ENCODE data around the gene FOXO6.
A peak's percentile ranks its signal among the peaks of the same experiment; 100 is the strongest.

Gene FOXO6

DNA sequence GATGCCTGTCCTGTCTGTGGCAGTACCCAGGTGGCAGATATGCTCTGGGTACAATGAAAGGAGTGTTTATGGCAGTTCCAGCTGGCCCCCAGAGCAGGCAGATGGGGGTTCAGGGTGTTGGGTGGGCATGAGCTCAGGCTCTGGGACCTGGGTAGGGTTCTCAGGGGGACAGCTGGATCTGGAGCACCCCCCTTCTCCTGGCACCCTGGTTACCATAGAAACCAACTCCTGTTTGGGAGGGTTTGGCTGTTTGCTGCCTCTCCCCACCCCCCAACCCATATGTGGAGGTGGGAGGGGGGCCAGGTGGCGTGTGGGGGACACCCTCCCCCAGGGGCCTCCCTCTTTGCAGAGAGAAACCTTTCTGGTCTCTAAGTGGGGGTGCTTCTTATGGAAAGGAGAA lies 7.1 kb downstream of the FOXO6 start:
- DNase-seq: no peak

DNA sequence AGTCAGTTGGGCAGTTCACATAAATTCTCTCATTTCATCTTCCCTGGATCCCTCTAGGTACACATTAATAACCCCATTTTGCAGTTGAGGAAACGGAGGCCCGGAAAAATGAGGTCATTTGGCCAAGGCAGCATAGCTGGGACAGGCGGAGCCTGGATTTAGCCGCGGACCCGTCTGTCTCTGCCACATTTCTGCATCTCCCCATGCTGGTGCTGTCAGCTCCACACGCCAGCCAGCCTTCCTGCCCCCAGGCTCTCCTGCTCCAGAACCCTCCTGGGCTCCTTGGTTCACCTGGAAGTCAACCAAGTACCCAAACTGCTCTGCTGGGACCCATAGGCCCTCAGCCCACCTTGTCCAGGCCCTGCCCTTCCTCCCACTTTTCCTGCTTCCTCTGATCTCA lies 7.6 kb downstream of the FOXO6 start:
- no peak for DNase-seq

DNA sequence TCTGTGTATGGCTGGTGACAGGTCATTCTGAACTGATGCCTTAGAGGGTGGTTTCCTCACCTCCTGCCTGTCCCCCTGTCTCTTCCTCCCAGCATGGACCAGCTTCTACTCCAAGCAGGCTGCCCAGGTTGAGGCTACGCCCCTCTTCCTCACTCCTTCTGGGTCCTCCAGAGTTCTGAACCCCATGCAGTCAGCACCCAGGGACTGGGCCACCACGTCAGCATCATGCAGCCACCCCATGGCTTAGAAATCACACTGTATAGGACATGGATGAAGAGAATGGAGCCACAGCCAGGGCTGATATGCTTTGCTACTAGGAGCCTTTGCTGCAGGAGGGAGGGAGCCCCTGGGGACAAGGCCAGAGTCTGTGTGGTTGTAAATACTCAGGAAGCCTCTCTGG lies 8.3 kb downstream of the FOXO6 start:
- no peak for DNase-seq

DNA sequence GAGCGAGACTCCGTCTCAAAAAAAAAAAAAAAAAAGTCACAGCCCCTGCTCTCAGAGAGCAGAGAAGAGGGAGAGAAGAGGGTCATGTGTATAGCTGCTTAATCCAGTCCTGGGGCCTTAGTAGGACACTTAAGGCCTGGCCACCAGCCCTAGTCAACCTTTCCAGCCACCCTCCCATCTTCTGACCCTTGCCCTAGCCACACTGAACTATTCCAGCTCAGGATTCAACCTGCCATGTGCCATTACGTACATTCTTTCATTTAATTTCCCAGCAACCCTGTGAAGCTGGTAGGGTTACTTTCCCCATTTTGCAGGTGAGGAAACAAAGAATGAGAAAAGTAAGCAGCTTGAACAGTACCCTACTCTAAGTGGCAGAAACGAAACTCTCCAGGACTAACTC lies 9.0 kb downstream of the FOXO6 start:
- no peak for DNase-seq

DNA sequence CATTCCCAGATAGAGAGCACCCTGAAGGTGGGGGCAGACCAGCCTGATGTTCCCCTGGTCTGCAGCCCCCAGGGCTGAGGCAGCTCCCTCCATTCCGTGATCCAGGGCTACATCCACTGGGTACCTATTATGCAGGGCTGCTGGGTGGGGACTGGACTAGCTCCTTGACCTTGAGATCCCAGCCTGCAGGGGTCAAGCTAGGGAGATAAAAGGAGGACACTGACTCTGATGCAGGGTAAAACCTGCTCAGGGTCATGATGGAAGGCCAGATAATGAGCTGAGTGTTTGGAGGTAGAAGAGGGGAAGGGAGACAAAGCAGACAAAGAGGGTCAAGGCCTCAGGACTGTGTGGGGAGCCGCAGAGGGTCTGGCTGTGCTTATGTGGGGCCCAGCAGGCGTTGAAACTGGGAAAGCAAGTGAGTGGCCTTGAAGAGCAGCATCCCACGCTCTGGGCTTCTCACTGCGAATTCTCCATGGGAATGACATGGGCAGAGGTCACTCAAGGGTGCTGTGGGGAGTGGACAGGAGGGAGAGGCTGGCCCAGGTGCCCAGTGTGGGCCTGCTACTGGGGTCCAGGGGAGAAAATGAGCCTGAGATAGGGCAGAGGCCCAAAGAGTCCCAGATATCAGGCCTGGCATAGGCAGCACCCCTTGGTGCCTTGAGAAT lies 9.7 kb downstream of the FOXO6 start:
- no peak for DNase-seq

DNA sequence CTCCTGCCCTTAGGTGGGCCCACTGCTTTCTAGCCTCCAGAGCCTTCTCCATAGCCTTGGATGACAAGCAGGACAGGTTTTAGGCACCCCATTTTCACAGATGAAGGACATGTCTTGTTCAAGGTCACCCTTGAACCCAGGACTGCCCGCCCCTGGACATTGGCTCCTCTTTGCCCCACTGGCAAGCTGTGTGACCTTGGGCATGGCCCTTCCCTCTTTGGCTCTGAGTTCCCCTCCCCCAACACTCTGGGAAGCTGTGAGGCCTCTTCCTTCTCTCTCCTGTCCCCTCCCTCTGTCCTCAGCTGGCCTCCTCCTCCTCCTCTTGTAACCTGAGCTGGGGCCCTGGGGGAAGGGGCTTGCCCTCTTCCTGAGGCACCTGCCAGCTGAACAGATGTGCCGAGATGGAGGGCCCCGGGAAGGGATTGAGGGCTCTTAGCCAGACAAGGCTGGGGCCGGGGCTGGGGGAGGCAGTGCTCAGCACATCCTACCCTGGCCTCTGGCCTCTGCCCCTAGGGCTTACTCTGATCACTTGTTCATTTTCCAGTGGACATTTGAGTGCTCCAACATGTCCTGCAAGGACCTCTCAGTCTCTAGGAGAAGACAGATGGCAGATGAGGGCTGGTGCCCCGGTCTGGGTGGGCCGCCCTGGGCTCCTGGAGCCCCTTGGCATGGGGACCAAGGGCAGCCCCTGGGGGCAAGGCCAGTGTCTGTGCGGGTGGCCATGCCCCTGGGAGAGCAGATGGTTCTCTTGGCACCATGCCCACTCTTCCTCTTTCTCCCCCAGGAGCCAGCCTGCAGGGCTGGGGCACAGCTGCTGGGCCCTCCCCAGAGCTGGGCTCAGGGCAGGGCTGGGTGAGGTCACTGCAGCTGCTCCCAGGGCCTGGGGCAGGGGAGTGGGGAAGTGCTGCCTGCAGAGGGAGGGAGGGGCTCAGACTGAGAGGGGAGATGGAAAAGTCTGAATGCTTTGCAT lies 10.7 kb downstream of the FOXO6 start:
- peak; percentile 82 for DNase-seq

DNA sequence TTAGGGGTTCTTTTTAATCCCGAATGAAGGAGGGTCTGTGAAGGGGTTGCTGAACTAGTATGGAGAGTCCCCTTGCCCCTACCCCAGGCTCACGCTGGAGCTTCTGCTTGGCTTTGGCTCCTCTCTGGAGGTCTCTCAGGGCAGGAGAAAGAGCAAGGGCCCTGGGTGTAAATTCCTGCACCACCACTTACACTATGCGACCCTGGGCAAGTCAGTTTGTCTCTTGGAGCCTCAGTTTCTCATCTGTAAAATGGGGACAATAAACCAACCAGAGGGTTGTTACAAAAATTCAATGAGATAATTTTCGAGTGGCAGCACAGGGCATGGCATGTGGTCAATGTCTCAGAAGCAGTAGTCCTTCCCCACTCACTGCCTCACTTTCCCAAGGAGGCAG lies 11.4 kb downstream of the FOXO6 start:
- no peak for DNase-seq

DNA sequence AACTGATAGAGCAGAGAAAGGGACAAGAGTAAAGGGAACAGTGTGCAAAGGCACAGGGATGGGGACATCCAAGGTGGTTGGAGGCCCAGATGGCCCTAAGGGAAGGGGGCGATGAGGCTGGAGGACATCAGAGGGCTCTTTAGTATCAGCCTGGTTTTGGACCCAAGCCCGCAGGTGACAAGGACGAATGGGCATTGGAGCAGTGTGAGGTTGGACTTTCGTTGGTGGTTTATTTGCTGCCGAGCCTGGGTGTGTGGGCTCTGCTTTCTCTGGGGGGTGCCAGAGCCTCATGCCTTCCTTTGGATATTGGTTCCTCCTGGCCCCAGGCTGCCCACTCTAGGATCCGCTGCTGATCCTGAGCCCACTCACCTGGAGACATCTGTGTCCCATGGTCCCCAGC lies 12.1 kb downstream of the FOXO6 start:
- no peak for DNase-seq

DNA sequence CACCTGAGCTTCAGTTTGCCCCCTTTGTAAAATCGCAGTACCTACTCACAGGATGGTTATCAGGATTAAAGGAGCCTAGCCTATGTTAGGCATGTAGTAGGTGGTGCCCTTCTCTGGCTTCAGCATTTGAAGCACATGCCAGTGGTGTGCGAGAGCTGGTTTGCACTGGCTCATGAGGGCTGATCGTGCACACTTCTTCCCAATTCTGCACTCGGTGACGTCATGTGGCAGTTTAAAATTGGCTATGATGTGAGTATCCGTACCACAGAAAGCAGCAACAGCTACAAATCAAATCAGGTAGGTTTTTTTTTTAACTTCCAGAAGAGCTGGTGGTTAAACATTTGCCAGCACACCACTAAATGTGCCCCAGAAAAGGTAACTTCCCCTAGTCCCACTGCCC lies 13.5 kb downstream of the FOXO6 start:
- DNase-seq: no peak

DNA sequence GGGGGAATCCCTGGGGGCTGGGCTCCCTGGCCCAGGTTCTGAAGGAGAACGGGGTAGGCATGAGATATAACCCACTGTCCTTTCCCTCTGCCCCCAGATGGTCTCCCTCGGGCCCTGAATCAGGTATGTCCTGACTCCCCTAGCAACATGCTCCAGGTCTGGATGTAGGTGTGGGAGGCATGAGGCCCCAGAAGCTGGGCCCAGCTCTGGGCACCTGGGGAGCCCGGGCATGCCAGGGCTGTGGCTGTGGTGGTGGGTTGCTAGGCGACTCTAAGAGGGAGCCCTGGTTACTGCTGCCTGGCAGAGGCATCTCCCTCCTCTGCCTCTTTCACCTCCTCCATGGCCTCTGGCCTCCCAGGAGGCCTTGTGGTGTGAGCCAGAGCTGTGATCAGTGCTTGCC lies 16.2 kb downstream of the FOXO6 start:
- no peak for DNase-seq

DNA sequence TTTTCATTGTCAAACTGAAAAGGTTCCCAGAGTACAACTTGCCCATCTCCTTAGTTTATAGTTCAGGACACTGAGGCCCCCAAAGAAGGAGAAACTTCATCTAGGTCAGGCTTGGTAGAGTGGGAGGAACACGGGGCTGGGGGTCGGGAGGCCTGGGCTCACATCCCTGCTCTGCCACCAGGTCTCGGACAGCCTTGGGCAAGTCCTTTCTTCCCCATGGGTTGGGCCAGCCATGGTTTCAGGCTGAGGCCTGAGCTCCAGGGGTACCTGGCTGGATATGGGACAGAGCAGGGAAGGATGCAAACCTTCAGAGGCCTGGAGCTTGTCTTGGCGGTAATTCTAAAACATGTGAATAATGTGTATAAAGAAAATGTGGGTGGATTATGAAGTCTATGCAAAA lies 17.0 kb downstream of the FOXO6 start:
- no peak for DNase-seq

DNA sequence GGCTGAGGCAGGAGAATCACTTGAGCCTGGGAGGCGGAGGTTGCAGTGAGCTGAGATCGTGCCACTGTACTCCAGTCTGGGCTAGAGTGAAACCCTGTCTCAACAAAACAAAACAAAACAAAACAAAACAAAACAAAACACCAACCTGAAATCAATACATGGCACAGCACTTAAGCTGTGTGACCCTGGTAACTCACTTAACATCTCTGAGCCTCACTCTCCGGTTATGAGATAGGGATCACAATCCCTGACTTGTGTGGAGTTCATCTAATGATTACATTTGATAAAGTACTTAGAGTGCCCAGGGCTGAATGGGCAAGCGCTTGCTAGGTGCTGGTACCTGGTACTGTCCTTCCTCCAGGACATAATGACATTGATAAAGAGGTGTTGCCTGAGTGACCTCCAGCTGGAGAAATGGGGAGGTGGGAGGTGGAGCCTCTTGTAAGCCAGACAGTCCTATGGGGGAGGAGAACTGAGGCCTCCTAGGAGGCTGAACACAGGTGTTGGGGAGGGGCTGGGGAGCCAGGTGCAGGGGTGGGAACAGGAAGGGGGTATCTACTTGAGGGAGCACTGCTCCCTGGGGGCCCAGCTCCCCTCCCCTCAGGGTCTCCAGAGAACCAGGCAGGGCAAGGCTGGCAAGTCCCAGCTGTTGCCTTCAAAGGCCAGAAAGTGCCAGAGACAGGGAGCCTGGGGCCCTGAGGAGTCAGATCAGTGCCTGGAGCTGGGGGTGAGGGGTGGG lies 17.9 kb downstream of the FOXO6 start:
- DNase-seq: no peak

DNA sequence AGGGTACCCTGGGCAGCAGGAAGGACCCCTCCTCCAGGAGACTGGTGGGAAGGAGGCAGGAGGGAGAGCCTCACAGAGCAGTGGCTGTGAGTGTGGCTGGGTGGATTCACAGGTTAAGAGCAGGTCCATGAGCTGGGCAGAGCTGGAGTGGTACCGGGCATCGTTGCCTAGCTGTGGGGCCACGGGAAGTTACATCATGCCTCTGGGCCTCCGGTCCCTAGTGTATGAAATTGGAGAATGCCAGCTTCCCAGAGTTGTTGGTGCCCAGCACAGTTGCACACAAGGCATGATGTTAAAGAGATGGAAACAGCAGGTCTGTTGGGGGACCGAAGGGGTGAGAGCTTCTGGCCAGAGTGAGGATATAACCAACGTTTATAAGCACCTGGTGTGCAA lies 18.5 kb downstream of the FOXO6 start:
- DNase-seq: no peak

DNA sequence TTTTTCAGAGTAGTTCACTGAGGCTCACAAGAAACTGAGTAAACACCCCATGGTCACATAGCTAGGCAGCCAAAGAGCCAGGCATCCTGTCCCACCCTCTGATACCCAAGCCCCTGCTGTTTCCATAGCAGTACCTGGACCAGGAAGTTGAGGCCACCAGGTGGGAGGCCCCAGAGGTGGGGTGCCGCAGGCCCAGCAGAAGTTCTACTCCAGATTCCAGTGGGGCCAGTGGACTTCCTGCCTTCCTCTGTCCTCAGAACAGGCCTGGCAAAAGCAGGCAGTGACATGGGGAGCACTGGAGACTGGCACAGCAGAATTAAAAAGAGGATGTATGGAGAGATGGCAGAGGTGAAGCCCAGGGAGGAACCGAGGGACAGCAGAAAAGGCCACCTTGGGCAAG lies 19.0 kb downstream of the FOXO6 start:
- no peak for DNase-seq

DNA sequence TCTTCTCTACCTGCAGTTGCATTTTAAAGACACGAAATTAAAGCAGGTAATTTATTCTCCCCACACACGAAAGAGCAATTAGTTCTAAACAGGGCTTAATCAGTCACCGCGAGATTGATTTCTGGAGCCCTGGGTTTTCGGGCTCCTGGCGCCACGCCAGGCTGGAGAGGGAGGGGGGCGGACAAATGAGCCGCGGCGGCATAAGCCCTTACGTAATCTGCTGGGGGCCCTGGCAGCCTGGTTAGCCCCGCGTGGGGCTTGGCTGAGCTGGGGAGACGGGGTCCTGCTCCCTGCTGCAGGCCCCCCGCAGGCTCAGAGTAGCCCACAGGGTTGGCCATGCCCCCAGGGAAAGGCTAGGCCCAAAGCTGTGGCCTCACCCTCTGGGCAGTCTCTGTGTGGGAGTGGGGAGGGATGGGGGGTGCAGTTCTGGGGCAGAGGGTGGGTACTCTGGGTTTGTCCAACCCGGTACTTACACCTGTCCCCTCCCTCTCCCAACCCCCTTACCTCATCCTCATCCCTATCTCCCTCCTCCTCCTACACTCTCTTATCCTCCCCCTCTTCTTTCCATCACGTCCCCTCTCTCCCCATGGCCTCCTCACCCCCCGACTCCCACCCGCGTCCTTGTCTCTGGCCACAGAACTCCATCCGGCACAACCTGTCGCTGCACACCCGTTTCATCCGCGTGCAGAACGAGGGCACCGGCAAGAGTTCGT lies 19.9 kb downstream of the FOXO6 start:
- no peak for DNase-seq

DNA sequence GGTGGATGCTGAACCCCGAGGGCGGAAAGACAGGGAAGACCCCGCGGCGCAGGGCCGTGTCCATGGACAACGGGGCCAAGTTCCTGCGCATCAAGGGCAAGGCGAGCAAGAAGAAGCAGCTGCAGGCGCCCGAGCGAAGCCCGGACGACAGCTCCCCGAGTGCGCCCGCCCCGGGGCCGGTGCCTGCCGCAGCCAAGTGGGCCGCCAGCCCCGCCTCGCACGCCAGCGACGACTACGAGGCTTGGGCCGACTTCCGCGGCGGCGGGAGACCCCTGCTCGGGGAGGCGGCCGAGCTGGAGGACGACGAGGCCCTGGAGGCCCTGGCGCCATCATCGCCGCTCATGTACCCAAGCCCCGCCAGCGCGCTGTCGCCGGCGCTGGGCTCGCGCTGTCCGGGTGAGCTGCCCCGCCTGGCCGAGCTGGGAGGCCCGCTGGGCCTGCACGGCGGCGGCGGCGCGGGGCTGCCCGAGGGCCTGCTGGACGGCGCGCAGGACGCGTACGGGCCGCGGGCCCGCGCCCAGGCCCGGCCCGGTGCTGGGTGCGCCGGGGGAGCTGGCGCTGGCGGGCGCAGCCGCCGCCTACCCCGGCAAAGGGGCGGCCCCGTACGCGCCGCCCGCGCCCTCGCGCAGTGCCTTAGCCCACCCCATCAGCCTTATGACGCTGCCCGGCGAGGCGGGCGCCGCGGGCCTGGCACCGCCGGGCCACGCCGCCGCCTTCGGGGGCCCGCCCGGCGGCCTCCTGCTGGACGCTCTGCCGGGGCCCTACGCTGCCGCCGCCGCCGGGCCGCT lies 20.7 kb downstream of the FOXO6 start:
- DNase-seq: no peak

DNA sequence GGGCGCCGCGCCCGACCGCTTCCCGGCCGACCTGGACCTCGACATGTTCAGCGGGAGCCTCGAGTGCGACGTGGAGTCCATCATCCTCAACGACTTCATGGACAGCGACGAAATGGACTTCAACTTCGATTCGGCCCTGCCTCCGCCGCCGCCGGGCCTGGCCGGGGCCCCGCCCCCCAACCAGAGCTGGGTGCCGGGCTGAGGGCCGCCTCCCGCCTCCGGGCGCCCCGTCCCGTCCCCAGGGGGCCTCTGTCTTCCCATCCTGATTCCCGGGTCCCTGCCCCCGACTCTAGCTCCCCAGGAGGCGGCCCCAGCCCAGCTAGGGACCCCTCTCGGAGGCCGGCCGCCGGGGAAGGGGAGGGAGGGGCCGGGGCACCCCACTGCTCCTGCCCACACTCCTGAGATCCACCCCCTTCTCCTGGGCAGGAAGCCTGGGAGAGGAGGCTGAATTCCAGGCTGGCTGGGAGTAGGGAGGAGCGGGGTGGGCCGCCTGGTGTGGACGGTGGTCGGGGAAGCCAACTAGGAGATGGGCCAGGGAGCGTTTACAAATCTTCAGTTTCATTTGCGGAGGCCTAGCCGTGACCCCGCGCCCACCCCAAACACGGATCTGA lies 21.4 kb downstream of the FOXO6 start:
- peak; percentile 75 for DNase-seq

DNA sequence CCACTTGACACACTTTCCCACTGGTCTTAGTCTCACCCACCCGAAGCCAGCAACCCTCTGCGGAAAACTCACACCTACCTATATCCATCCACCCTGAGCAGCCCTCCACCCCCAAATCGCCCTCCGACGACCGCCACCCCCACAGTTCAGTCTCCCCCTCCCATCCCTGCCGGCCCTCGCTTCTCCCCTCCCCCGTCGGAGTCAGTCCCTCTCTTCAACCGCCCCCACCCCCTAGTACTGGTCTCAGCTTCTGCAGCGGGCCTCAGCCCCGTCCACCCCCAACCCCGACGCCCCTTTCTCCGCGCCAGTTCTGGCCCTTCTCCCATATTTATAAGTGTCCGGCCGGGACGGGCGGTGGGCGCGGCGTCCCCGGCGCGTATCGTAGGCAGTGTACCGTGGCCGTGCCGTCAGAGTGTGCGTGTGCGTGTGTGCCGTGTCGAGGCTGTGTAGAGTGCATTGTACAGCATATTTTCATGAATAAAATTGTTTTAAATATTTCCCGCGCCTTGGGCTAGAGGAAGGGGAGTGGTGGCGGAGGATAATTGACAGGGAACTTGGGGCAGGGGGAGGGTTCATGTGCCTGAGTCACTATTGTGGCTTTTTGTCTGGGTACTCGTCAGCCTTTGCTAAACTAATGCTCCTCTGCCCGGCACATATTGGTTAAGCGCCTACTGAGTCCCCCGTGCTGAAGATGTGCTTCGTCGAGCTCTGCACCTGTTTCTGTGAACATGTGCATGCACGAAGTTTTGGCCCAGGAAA lies 22.0 kb downstream of the FOXO6 start:
- DNase-seq: peak; percentile 72

DNA sequence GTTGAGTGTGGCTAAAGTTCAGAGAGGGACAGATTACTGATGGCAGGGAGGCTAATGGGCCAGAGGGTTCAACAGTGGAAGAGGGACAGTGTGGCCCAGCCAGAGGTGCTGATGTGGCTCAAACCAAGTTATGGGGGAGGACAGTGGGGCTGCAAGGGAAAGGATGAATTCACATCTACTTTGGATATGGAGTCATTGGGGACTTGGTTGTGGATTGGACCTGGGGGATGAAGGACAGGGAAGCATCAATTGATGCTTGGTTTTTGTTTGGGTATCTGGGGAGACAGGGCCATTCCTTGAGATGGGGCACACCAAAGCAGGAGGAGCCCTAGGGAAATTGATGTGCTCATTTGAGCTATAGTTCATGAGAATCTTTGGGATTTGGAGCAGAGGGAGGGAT lies 23.3 kb downstream of the FOXO6 start:
- no peak for DNase-seq

DNA sequence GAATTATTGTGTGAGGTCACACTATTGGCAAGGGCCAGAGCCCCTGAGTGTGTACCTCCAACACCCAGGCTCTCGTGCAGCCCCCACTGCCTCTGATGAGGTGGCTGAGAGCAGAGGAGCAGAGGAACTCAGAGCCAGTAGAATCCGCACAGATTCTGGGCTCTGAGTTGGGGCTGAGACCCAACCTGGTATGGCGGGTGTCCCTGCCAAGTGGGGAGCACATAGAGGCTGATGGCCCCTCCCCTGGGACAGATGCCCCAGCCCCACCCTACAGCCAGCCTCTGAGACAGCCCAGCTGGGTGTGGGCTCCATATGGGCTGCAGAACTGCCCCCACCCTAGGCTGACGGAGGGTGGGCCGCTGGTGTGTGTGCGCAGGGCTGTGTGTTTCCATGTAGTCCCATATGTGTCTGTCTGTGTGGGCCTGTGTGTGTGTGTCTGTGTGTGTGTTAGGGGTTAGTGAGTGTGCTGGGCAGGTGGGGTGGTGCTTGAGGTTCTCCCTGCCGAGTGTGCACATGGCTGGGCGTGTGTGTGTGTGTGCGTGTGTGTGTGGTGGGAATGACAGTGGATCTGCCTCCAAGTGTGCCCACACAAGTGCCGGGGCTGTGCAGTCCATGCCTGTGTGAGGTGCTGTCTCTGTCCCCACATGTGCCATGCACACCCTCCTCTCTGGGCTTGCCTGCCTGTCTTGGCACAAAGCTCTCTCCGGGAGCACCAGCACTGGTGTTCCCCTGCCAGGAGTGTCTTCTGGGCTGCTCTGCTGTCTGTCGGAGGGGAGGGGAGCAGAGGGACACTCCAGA lies 24.4 kb downstream of the FOXO6 start:
- no peak for DNase-seq

All from islet precursor cell (in vitro differentiated cells).